Epithelial cell of proximal tubule (primary cell): ENCODE measurements around the gene FER1L5. TPM values are rescaled to one million over a fixed set of nuclear protein-coding genes. Genes with fewer than 3 reads are reported as not detected.

ENCODE experiments used
- DNase-seq: peaks from one replicate; pipeline ENCODE4 v3.0.0-alpha.2; 2011; ENCODE audit warnings: low read depth
- H3K4me3 ChIP-seq: 2 replicates; pipeline ENCODE4 v1.5.1; 2011; ENCODE audit warnings: low read depth, mild to moderate bottlenecking, low read length
- total RNA-seq: library from RNA; depleted of rRNA; stranded (reverse); fragments of >200 nt; gene quantifications from 2 replicates; pipeline ENCODE4 v1.2.3, GENCODE V29; 2015
- TF ChIP-seq, protein P1 (sequence below): conservative IDR thresholded peaks from 2 replicates; pipeline ENCODE4 v1.5.1; 2012; ENCODE audit warnings: low read depth, mild to moderate bottlenecking, low read length

Gene FER1L5
- total RNA-seq, 1 donor from 2014 or later: 0.06 TPM

DNA sequence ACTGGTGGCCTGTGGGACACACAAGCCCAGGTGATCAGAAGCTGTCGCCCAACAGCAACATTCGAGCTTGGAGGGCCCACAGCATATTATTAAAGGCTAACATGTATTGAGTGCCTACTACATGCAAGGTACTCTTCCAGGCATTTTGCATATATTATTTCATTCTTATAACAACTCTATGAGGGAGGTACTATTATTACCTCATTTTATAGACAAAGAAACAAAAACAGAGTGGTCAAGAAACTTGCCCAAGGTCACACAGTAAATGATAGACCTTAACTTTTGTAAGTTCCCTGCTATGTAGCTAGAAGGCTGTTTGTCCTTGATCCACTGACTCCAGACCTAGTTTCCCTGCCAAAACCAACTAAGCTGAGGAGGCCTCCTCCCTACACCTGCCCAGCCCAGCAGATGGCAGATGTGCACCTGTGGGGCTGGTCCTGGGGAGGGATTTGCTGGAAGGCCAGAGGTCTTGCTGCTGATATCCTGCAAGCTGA, 40.2 kb upstream of the FER1L5 start:
- no peak for DNase-seq
- H3K4me3 ChIP-seq: no peak overlapping the region
- TF ChIP-seq, protein P1, sequence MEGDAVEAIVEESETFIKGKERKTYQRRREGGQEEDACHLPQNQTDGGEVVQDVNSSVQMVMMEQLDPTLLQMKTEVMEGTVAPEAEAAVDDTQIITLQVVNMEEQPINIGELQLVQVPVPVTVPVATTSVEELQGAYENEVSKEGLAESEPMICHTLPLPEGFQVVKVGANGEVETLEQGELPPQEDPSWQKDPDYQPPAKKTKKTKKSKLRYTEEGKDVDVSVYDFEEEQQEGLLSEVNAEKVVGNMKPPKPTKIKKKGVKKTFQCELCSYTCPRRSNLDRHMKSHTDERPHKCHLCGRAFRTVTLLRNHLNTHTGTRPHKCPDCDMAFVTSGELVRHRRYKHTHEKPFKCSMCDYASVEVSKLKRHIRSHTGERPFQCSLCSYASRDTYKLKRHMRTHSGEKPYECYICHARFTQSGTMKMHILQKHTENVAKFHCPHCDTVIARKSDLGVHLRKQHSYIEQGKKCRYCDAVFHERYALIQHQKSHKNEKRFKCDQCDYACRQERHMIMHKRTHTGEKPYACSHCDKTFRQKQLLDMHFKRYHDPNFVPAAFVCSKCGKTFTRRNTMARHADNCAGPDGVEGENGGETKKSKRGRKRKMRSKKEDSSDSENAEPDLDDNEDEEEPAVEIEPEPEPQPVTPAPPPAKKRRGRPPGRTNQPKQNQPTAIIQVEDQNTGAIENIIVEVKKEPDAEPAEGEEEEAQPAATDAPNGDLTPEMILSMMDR: peak; percentile 24

DNA sequence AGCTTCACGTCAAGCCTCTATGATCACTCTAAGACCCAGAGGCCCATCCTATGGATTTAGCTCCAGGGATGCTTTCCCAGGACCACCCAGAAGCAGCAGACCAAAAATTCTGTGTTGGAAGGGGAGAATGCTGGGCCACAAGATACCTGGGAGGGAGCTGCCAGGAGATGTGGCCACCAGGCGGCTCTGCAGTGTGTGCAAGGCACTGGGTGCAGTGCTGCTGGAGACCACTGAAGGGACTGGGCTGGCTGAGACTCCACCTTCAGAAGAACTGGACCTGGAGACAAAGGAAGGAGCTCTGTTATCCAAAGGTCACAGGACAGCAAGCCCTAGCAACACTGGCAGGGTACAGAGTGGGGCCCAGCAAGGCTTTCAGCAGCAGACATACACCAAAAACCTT, 38.5 kb upstream of the FER1L5 start:
- no peak overlapping the region for H3K4me3 ChIP-seq
- no peak for DNase-seq
- TF ChIP-seq, protein P1: peak; percentile 30

DNA sequence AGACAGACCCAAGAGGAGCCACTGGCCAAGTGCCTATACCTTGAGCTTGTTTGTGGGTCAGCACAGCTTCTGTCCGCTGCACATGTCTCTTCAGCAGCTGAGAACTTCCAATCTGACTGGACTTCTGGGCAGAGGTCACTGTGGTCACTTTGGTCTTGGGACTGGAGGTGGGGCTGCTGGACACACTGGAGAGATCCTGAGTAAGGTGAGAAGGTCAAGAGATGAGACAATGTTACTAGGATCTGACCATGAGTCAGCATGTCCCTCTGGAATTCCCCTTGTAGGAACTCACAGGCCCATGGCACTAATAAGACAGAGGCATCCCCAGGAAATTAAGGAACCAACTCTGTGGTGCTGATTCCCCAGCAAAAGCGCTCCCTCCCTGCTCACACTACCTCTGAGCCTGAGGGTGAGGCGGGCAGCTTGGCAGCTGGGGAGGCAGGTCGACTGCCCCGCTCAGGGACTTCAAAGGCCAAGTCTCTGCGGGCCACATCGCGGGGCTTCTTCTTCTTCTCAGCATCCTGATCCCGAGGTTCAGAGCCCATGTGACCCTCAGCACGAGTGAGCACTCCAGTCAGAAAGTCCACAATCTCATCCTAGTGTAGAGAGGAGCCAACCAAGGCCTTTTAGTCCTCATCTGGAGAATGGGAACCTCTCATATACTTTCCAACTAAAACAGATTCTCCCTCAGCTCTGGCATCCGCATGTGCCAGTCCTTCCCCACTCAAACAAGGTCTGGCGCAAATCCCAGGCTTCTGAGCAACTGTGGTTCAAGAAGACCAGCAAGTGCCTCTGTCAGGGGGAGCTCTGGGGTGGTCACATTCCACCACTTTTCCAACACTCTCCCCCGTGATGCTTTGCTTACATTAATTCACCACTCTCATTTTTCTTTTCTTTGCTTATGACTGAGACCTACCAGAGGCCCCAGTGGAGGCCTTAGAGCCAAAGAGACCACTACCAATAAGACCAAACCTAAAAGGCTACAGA, 33.8 kb upstream of the FER1L5 start:
- TF ChIP-seq, protein P1: no peak
- DNase-seq: peak; percentile 82
- H3K4me3 ChIP-seq: no peak overlapping the region

DNA sequence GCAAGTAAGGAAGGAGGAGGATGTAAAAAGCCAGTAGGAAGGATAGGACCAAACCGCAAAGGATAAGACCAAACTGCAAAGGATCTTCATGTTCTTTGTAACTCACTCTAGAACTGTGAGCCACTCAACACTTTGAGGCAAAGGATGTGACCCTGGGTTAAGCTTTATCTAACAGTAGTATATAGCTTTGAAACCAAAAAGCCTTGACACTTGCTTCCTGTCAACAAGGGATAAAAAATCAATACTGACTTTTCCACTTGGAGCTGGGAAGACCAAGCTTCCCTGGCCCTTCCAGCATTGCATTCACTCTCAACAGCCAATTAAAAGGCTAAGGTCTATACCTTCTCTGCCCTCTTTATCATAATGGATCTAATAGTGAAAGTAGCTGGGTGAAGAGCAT, 26.4 kb upstream of the FER1L5 start:
- TF ChIP-seq, protein P1: no peak
- no peak overlapping the region for H3K4me3 ChIP-seq

DNA sequence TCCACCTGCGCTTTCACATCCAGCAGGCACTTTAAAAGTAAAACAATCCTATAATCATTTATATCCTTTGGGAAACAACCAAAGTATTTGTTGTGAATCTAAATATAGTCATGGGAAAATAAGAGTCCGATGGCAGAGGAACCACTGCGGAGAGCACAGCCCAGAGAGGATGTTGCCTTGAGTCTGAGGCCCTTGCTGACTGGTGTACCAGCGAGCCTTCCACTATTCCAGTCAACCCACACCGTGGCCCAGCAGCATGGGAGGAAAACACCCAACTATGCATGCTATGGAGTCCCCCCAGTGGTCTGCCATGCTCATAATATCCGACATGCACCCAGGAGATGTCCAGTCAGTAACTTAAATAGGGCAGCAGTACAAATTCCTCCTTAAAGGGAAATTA, 26.0 kb upstream of the FER1L5 start:
- no peak overlapping the region for H3K4me3 ChIP-seq
- no peak for DNase-seq
- TF ChIP-seq, protein P1: no peak

More for the DNA sequence above, 26.4 kb upstream of the FER1L5 start:
- no peak for DNase-seq

DNA sequence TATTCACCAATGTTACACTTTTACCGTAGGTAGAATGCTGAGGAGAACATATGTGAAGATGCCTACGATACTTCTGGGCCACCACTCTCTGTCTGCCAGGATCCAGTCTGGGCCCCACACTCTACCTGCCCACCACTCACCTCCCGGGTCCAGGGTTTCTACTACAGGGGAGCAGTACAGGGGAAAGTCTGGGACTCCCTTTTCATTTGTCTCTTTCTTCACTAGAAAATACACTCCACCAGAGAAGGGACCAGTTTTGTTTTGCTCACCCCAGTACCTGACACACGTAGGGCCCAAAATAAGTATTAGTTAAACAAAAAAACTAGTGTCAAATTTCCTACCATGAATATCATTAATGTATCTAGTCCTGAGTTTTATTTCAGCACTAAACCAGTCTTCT, 25.6 kb upstream of the FER1L5 start:
- TF ChIP-seq, protein P1: no peak
- H3K4me3 ChIP-seq: no peak overlapping the region
- DNase-seq: no peak
